ENCODE results near the gene KBTBD8.

Gene KBTBD8

GRCh38 chr3:66998113-66998903 lies at the start of gene KBTBD8:
KBTBD8 (plus strand) TSS chr3:66998307; CDS start chr3:66998356, 49 bp downstream.
- peak; percentile 98 for DNase-seq

GRCh38 chr3:66948838-66949237 lies 49.3 kb upstream of the KBTBD8 start:
- no peak for DNase-seq

GRCh38 chr3:66949898-66950297 lies 48.2 kb upstream of the KBTBD8 start:
- no peak for DNase-seq

GRCh38 chr3:66952357-66952756 lies 45.8 kb upstream of the KBTBD8 start:
- no peak for DNase-seq

- DNase-seq = no peak
Observed at GRCh38 chr3:66953934-66954445, 44.1 kb upstream of the KBTBD8 start.

- no peak for DNase-seq
Observed at GRCh38 chr3:66956742-66957141, 41.4 kb upstream of the KBTBD8 start.

GRCh38 chr3:66957367-66957766 lies 40.7 kb upstream of the KBTBD8 start:
- DNase-seq = no peak

GRCh38 chr3:66958067-66958466 lies 40.0 kb upstream of the KBTBD8 start:
- DNase-seq = no peak

GRCh38 chr3:66962664-66963063 lies 35.4 kb upstream of the KBTBD8 start:
- DNase-seq = no peak

- no peak for DNase-seq
Observed at GRCh38 chr3:66971245-66971644, 26.9 kb upstream of the KBTBD8 start.

- DNase-seq = peak; percentile 21
Observed at GRCh38 chr3:66971891-66972551, 26.1 kb upstream of the KBTBD8 start.

- DNase-seq = no peak
Observed at GRCh38 chr3:66980791-66981190, 17.3 kb upstream of the KBTBD8 start.

- DNase-seq = no peak
Observed at GRCh38 chr3:66983101-66983500, 15.0 kb upstream of the KBTBD8 start.

- no peak for DNase-seq
Observed at GRCh38 chr3:66985336-66985920, 12.7 kb upstream of the KBTBD8 start.

- no peak for DNase-seq
Observed at GRCh38 chr3:66986406-66986805, 11.7 kb upstream of the KBTBD8 start.

GRCh38 chr3:66989241-66989640 lies 8.9 kb upstream of the KBTBD8 start:
- no peak for DNase-seq

GRCh38 chr3:66989860-66990696 lies 8.0 kb upstream of the KBTBD8 start:
- DNase-seq = no peak

GRCh38 chr3:66991459-66991858 lies 6.6 kb upstream of the KBTBD8 start:
- DNase-seq = no peak

GRCh38 chr3:66993082-66993481 lies 5.0 kb upstream of the KBTBD8 start:
- no peak for DNase-seq

- no peak for DNase-seq
Observed at GRCh38 chr3:66994588-66994987, 3.5 kb upstream of the KBTBD8 start.

- no peak for DNase-seq
Observed at GRCh38 chr3:66996696-66997095, 1.4 kb upstream of the KBTBD8 start.

- DNase-seq = no peak
Observed at GRCh38 chr3:66997560-66998112, 471 bp upstream of the KBTBD8 start.

- no peak for DNase-seq
Observed at GRCh38 chr3:66998904-66999235, 763 bp downstream of the KBTBD8 start.
